Neural cell (in vitro differentiated cells): ENCODE results near the gene BTN2A1. TPM values are rescaled to one million over a fixed set of nuclear protein-coding genes. Genes with fewer than 3 reads are reported as not detected.

Source experiments
- H2AFZ ChIP-seq: fragments of 200-600, 300-800 bp; sonication (generic), shearing (Covaris generic); 2 replicates; pipeline ENCODE4 v1.6.0; 2014; ENCODE audit warnings: low read depth, mild to moderate bottlenecking, antibody characterized with exemption, low read length, moderate library complexity
- H3F3A ChIP-seq: fragments of 200-600 bp; shearing (Covaris generic); 2 replicates; pipeline ENCODE4 v1.6.1; 2016; ENCODE audit warnings: mild to moderate bottlenecking, moderate library complexity, mixed read lengths, antibody characterized with exemption, low read length; ENCODE audit not compliant: insufficient read depth, poor library complexity, severe bottlenecking
- H3K27ac ChIP-seq: fragments of 200-600, 300-800 bp; sonication (generic), shearing (Covaris generic); 2 replicates; pipeline ENCODE4 v1.5.1; 2014; ENCODE audit warnings: mild to moderate bottlenecking, low read length, moderate library complexity
- H3K27me3 ChIP-seq: fragments of 300-800, 200-600 bp; sonication (generic), shearing (Covaris generic); 2 replicates; pipeline ENCODE4 v1.6.0; 2014; ENCODE audit warnings: mild to moderate bottlenecking, low read depth, low read length, moderate library complexity; ENCODE audit not compliant: insufficient read depth
- H3K36me3 ChIP-seq: fragments of 300-800, 200-600 bp; sonication (generic), shearing (Covaris generic); 2 replicates; pipeline ENCODE4 v1.5.1; 2014; ENCODE audit warnings: mild to moderate bottlenecking, antibody characterized with exemption, low read length, moderate library complexity; ENCODE audit not compliant: insufficient read depth
- H3K4me2 ChIP-seq: fragments of 300-800, 200-600 bp; sonication (generic), shearing (Covaris generic); 2 replicates; pipeline ENCODE4 v1.6.0; 2014; ENCODE audit warnings: mild to moderate bottlenecking, low read length
- H3K4me3 ChIP-seq: fragments of 300-800, 200-600 bp; sonication (generic), shearing (Covaris generic); 2 replicates; pipeline ENCODE4 v1.5.1; 2014; ENCODE audit warnings: mild to moderate bottlenecking, low read length, moderate library complexity
- H3K79me2 ChIP-seq: fragments of 200-600 bp; shearing (Covaris generic); replicated peaks from 2 replicates; pipeline ENCODE4 v1.6.0; 2014; ENCODE audit warnings: mild to moderate bottlenecking, low read length, moderate library complexity; ENCODE audit not compliant: insufficient read depth
- H3K9ac ChIP-seq: fragments of 300-800, 200-600 bp; sonication (generic), shearing (Covaris generic); 2 replicates; pipeline ENCODE4 v1.6.1; 2016; ENCODE audit warnings: mild to moderate bottlenecking, low read length, mixed read lengths
- H3K9me2 ChIP-seq: fragments of 200-600 bp; shearing (Covaris generic); 2 replicates; pipeline ENCODE4 v1.6.1; 2016; ENCODE audit warnings: mild to moderate bottlenecking, low read length, mixed read lengths; ENCODE audit not compliant: insufficient read depth
- H3K9me3 ChIP-seq: fragments of 200-600, 300-800 bp; sonication (generic), shearing (Covaris generic); 2 replicates; pipeline ENCODE4 v1.6.1; 2016; ENCODE audit warnings: mild to moderate bottlenecking, mixed run types, low read length, moderate library complexity, mixed read lengths
- H4K20me1 ChIP-seq: fragments of 200-600 bp; shearing (Covaris generic); 2 replicates; pipeline ENCODE4 v1.6.1; 2016; ENCODE audit warnings: mild to moderate bottlenecking, mixed run types; ENCODE audit not compliant: insufficient read depth
- EZH2 ChIP-seq: fragments of 200-600, 300-800 bp; shearing (Covaris generic), sonication (generic); IDR thresholded peaks from 2 replicates; pipeline ENCODE4 v1.6.1; 2014; ENCODE audit warnings: antibody characterized with exemption, low read length, borderline replicate concordance, mild to moderate bottlenecking; ENCODE audit not compliant: insufficient read depth, poor library complexity, severe bottlenecking
- MXI1 ChIP-seq: fragments of 450-650 bp; conservative IDR thresholded peaks from 2 replicates; pipeline ENCODE4 v1.6.1; 2014; ENCODE audit warnings: antibody characterized with exemption, mild to moderate bottlenecking; ENCODE audit not compliant: poor library complexity, severe bottlenecking
- POLR2AphosphoS5 ChIP-seq: IDR thresholded peaks from 2 replicates; pipeline ENCODE4 v1.6.1; 2012
- RAD21 ChIP-seq: fragments of 450-650 bp; conservative IDR thresholded peaks from 2 replicates; pipeline ENCODE4 v1.6.1; 2014; ENCODE audit warnings: antibody characterized with exemption, mild to moderate bottlenecking, moderate library complexity
- REST ChIP-seq: IDR thresholded peaks from 2 replicates; pipeline ENCODE4 v1.6.1; 2012; ENCODE audit warnings: borderline replicate concordance
- SMC3 ChIP-seq: fragments of 450-650 bp; conservative IDR thresholded peaks from 2 replicates; pipeline ENCODE4 v1.6.1; 2014; ENCODE audit warnings: antibody characterized with exemption, mild to moderate bottlenecking, moderate library complexity; ENCODE audit not compliant: poor library complexity
- TAF1 ChIP-seq: IDR thresholded peaks from 2 replicates; pipeline ENCODE4 v1.6.1; 2012; ENCODE audit warnings: low read depth
- polyA plus RNA-seq: library from polyadenylated mRNA; depleted of rRNA; stranded (reverse); fragments of >200 nt; gene quantifications from 2 replicates; pipeline ENCODE4 v1.2.3, GENCODE V29; 2014

BTN2A1 gene
- polyA plus RNA-seq, 1 donor from 2014 or later: 33.8 TPM

GRCh38 chr6:26421259-26422144 lies 36.3 kb upstream of the BTN2A1 start:
- Histone ChIP-seq H3K79me2 (no peaks in the 10 kb centered on the region), H3K9me3 (no peaks in the 10 kb centered on the region), H3K9me2 (no peaks in the 10 kb centered on the region), H3K9ac (peak overlapping the region; percentile 37), H3F3A (no peaks in the 10 kb centered on the region), H4K20me1 (no peaks in the 10 kb centered on the region), H3K27ac (no peak overlapping the region), H3K4me2 (peak overlapping the region; percentile 62), H3K36me3 (no peaks in the 10 kb centered on the region), H3K4me3 (peak overlapping the region; percentile 71), H2AFZ (peak overlapping the region; percentile 24), H3K27me3 (no peaks in the 10 kb centered on the region)
- TF ChIP-seq EZH2 (no peak), RAD21 (no peak)

- Histone ChIP-seq H3K27ac (no peak overlapping the region), H3K27me3 (no peaks in the 10 kb centered on the region), H3K36me3 (no peaks in the 10 kb centered on the region), H3K9me3 (no peaks in the 10 kb centered on the region), H4K20me1 (no peaks in the 10 kb centered on the region), H3K9me2 (no peaks in the 10 kb centered on the region), H3K4me2 (no peak overlapping the region), H3F3A (no peaks in the 10 kb centered on the region), H3K4me3 (no peak overlapping the region), H3K9ac (no peak overlapping the region), H3K79me2 (no peaks in the 10 kb centered on the region), H2AFZ (no peak overlapping the region)
- no peak for TF ChIP-seq TAF1
- no peak for TF ChIP-seq SMC3
- TF ChIP-seq MXI1: no peak
- no peak for TF ChIP-seq POLR2AphosphoS5
Observed at GRCh38 chr6:26422329-26422728, 35.4 kb upstream of the BTN2A1 start.

GRCh38 chr6:26426691-26427450 lies 30.9 kb upstream of the BTN2A1 start:
- Histone ChIP-seq H3K4me3 (no peak overlapping the region), H3F3A (no peaks in the 10 kb centered on the region), H3K36me3 (no peaks in the 10 kb centered on the region), H3K27me3 (no peaks in the 10 kb centered on the region), H3K9me3 (no peaks in the 10 kb centered on the region), H3K9me2 (no peaks in the 10 kb centered on the region), H3K27ac (no peak overlapping the region), H4K20me1 (no peaks in the 10 kb centered on the region), H3K79me2 (no peaks in the 10 kb centered on the region), H3K4me2 (no peak overlapping the region), H2AFZ (no peak overlapping the region), H3K9ac (no peak overlapping the region)
- TF ChIP-seq REST: no peak
